GM19099 (cell line): ENCODE data around the gene ZNF776.

Experiments
- POLR2A ChIP-seq: IDR thresholded peaks from 3 replicates; pipeline ENCODE4 v1.6.1; 2011; ENCODE audit warnings: low read depth; ENCODE audit not compliant: insufficient read length; ENCODE audit errors: extremely low read depth

The ZNF776 gene

DNA sequence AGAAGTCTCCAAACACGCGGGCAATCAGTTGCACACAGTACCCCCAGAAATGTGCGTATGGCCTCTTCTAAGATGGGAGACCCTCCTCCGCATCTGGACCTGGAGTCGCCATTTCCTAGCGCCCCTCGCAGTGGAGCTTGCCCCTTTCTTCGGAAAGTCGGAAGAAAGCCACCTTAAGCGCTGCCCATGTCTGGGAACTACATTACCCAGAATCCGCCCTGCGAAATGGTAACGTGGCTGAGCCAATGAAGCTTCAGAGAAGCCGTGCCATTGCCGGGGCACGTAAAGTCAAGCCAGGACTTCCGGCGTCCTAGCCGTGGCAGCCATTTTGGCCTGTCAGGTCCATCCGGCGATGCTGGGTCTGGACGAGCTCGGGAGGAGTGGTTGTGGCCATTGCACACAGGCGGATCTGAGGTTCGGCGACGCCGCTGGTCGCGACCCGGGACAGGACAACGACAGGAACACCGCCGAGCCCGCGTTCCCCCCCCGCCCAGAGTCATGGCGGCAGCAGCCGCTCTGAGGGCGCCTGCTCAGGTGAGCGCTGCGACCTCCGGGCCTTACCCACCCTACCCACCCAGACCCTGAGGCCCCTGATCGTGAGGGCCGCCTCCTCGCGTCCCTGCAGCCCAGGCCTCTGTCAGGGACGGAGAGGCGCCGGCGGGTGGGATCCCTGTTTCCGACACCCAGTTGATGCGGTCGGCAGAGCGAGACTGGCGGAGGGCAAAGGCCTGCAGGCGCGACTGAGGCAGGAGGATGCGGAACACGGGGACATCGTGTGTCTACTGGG lies 22.9 kb downstream of the ZNF776 start, which contains the start of gene ZNF586:
ZNF586 (plus strand) TSS at position 332 of the 787 bp plus-strand sequence; CDS start at position 499, 167 bp downstream.
- TF ChIP-seq POLR2A, result peak; percentile 82

DNA sequence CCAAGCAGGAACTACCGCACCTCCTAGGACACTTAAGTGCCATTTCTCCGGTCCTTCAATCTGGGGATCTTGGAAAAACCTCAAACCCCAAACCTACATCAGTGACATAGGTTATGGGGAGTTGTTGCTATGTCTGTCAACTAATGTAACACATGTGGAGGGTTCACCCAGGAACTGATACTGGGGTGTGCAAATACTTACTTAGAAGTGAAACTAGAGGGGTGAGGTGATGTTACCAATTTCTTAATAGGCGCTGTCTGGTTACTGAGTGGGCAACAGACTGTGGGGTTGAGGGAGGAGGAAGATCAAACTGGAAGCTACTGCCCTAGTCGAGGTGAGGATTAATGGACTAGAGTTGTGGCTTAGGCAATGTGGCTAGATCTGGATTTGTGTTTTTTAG lies 24.8 kb downstream of the ZNF776 start:
- no peak for TF ChIP-seq POLR2A

DNA sequence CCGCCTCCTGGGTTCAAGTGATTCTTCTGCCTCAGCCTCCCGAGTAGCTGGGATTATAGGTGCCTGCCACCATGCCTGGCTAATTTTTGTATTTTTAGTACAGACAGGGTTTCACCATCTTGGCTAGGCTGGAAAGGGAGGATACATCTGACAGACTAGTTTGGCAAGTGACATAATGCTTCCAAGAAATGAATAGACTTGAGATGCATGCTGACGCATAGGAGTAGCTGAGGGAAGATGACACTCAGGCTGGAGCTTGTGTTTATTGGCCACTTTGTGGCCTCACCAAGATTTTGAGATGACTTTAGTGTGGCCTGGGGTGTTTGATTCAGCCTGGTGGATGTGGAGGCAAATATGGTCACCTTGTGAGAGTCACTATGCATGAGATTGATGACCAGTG lies 26.9 kb downstream of the ZNF776 start:
- TF ChIP-seq POLR2A, result no peak

DNA sequence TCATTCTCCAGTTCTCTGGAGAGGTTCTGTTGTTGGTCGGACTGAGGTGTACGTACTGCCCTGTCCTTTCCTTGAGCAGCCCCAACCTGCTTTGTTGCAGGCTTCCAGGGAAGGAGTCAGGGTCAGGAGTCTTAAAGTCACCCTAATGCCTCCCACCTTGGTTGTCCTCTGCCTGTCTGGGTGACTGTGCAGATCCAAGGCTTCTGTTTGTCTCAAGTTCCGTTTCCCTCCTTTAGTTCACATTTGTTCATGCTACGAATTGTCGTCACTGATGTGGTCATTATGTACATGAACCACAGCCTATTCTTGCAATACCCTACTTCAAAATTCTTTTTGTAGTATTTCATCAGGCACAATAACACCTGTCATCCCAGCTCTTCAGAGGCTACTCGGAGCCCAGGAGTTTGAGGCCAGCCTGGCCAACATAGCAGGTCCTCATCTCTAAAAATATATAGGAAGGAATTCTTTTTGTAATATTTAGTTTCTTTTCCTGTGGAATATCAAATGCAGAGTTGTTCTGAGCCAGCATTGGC lies 30.2 kb downstream of the ZNF776 start:
- no peak for TF ChIP-seq POLR2A

DNA sequence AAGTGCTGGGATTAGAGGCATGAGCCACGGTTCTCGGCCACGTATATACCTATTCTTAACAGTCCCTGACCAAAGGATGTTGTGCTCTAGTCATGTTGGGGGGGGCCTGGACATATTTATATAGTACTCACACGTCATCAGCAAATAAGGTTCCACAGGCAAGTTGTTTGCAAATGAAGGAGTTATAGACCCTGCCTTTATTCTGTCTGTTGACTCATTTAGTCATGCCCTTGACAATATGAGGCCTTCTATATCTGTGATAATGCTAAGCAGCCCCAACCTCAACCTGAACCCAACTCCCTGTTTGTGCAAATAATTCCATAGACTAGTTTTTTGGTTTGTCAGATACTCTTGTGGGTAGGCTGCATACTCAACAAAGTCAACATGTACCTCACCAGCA lies 31.7 kb downstream of the ZNF776 start:
- TF ChIP-seq POLR2A, result no peak

DNA sequence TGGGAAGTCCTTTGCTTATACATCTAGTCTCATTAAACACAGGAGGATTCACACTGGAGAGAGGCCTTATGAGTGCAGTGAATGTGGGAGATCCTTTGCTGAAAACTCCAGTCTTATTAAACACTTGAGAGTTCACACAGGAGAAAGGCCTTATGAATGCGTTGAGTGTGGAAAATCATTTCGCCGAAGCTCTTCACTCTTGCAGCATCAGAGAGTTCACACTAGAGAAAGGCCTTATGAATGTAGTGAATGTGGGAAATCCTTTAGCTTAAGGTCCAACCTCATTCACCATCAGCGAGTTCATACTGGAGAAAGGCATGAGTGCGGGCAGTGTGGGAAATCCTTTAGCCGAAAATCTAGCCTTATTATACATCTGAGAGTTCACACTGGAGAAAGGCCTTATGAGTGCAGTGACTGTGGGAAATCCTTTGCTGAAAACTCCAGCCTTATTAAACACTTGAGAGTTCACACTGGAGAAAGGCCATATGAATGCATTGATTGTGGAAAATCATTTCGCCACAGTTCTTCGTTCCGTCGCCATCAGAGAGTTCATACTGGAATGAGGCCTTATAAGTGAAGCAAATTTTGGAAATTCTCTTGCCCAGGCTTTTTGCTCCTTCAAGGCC lies 32.7 kb downstream of the ZNF776 start:
- TF ChIP-seq POLR2A, result no peak

DNA sequence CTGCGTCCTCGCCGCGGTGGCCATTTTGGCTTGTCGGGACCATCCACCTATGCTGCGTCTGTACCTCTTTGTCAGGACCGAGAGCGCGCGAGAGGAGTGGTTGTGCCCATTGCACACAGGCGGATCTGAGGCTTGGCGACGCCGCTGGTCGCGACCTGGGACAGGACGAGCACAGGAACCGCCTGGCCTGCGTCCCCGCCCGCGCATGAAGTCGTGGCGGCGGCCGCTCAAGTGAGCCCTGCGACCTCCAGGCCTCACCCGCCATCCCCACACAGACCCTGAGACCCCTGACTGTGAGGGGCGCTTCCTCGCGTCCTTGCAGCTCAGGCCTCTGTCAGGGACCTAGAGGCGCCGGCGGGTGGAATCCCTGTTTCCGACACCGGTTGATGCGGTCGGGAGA lies 39.7 kb downstream of the ZNF776 start:
- no peak for TF ChIP-seq POLR2A

DNA sequence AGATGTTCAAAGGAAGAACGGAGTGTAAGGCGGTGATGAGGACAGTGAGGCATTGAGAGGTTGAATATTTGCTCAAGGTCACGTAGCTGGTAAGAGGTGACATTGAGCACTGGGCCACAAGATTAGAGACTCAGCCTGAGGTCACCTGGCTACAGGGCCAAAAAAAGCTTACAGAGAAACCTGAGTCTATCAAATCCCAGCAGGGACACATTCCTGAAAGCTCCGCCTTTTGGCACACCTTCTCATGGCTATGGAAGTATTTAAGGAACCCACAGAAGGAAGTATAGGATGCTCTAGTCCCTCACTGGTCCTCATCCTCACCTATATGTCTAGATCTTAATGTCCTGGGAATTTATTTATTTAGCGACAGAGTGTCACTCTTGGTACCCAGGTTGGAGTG lies 40.3 kb downstream of the ZNF776 start:
- no peak for TF ChIP-seq POLR2A

DNA sequence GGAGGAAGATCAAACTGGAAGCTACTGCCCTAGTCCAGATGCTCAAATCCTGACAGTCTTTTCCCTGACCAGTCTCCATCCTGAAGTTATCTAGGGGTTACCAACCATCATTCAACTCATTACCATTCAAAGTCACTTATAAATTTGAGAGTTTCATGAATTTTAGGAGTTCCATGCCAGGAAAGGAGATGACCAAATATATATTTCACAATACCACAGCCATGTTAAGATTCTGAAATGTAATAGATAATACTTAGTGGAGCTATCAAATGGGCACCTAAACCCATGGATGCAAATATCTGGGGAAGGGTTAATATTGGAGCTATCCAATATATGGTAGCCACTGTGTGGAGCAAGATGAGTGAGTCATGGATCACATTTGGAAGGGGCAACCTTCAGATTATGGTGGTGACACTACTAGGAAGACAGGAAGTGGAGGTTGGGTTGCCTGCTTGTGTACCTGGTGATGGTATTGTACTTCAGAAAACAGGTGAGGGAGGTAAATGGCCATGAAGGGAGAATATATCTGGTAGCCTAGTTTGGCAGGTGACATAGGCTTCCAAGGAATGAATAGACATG lies 41.6 kb downstream of the ZNF776 start:
- TF ChIP-seq POLR2A, result no peak

DNA sequence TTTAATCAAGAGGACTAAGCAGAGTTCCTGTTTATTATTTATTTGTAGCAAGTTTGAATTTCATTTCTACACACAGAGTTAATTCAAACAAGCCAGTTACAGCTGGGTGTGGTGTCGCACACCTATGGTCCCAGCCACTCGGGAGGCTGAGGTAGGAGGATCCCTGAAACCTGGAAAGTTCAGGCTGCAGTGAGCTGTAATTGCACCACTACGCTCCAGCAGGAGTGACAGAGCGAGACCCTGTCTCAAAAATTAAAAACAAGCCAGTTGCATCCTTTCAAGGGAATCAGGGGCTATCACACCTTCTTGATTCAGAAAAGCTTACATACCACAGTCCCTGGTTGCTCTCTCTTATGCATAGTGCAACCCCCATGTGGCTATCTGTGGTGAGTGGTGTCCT lies 42.7 kb downstream of the ZNF776 start:
- TF ChIP-seq POLR2A, result no peak

DNA sequence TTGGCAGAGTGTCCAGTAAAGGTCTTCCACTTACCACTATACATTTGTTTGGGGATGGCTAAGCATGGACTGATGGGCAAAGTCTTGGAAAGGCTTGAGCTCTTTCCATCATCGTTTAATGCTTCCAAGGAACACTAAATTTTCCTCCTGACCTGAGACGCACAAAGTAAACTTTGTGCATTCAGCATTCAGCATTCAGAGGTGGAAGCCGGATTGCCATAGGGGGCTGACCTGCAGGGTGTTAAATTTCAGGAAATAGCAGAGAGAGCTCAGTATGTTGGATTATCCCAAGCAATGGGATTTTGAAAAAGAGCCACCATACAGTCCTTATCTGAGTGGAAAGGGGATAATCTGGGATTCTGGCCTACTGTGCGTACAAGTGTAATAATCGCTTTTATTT lies 54.1 kb downstream of the ZNF776 start:
- no peak for TF ChIP-seq POLR2A

DNA sequence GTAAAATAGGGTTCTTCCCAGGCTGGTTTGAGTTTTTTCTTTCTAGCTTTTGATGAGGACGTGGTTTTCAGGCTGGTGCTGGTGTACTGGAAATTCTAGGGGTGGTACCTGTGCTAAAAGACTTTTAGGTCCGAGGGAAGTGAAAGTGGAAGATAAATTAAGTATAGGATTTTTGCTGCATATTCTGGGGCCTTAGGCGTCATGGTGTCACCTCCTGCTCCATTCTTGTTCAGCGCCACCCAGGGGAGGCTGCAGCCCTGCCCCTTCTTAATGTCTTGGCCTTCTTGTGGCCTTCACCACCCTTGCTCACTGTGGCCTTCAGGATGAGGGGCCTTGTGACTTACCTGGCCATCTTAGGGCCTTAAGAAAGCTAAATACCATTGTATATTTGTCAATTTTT lies 55.7 kb downstream of the ZNF776 start:
- no peak for TF ChIP-seq POLR2A

DNA sequence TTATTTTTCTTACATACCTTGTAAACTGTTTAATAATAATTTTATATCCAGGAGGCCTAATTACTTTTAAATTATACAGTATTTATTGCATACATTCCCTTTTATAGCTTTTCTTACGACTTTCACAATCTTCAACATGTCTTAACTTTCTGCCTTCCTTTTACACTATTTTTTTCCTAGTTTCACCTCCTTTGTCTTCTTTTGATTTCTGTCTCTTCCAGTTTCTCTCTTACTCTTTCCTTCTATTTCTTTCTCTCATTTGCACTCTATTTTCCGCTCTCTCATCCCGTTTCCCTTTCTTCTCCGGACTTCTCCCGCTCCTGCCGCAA lies 56.6 kb downstream of the ZNF776 start:
- no peak for TF ChIP-seq POLR2A

DNA sequence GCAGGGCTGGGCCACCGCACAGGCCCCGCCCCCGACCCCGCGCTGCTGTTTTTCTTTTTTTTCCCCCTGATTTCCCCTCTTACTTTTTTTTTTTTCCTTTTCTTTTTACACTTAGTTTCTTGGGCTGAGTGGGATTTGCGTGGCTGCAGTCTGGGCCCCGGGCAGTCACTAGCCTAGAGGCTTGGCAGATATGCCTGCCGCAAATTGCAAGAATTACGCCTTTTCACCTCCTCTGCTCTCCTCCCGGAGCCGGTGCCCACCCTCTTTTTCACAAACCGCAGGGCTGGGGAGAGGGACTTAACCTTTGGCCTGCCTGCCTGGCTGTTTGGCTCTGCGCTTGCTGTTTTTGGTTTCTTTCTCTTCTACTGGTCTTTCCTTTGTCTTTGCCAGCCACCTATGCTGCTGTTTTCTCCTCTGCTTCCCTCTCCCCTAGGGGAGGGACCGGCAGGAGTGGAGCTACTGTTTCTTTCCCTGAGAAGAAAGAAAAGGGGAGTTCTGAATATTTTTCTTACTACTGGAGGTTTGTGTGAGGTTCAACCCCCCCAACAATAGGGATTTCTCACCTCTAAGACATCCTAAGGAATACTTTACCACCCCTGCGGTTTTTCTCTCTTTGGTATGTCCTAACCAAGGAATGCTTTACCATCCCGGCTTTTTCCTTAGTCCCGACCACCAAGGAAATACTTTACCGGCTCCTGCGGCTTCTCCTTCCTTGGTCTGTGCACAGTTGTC lies 57.1 kb downstream of the ZNF776 start:
- no peak for TF ChIP-seq POLR2A

DNA sequence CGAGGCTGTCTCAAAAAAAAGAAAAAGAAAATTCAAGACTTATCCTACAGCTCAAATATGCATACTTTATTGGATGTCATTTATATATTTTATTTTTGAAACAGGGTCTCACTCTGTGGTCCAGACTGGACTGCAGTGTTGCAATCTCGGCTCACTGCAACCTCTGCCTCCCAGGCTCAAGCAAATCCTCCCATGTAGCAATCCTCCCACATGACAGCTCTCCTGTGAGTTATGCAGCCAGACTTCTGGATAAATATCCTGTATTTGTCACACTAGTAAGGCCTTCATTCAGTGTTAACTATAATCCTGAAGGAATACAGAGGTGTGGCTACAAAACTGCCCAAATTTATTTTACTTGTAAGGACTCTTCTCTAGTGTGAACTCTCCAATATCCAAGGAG lies 60.9 kb downstream of the ZNF776 start:
- no peak for TF ChIP-seq POLR2A
